ENCODE data around the gene SEC22C.

The SEC22C gene

GRCh38 chr3:42510325-42510724 is 71.4 kb downstream of the SEC22C start:
- no peak for DNase-seq

DNA sequence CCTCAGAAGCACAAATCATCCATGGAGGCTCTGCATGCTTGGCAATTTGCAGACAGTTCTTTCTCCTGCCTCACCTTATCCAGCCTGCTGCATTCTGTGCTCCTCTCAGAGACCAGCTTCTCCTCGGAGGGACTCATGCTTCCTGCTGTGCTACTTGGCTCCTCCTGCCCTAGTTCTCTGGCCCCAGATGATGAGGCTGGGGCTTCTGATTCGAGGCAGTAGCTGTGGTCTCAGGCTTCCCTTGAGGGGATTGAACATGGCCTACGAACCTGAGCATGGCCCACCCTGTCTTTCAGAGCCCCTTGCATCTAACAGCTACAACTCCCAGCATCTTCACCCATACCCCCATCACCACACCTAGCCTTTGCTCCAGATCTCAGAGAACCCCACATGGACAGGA is 72.7 kb downstream of the SEC22C start:
- no peak for DNase-seq

- no peak for DNase-seq
Measured at GRCh38 chr3:42508562-42508961, 73.2 kb downstream of the SEC22C start.

DNA sequence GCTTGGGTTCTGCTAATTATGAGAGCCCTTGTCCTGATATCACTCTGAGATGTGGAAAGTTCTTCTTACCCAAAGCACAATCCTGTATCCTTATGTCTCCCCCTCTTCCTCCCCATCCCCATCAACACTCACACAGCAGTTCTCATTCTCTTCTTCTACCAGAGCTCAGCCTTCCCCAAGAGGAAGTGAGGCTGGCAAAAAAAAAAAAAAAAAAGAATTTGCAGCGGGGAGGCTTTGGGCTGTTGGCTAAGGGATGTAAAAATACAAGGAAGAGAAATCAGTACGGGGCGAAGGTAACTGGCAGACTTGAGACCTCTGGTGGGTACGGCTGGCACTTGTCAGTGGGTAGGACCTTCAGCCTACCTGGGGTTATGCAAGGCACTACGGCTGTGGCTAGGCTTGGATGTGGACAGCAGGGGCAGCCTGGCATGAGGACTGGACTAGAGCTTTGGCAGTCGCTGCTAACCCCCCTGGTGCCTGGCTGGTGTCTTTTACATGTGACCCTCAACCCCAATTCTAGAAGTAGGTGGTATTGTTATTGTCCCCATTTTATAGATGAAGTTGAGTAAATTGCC is 73.9 kb downstream of the SEC22C start:
- DNase-seq, result no peak

GRCh38 chr3:42507252-42507651 is 74.5 kb downstream of the SEC22C start:
- DNase-seq, result no peak

DNA sequence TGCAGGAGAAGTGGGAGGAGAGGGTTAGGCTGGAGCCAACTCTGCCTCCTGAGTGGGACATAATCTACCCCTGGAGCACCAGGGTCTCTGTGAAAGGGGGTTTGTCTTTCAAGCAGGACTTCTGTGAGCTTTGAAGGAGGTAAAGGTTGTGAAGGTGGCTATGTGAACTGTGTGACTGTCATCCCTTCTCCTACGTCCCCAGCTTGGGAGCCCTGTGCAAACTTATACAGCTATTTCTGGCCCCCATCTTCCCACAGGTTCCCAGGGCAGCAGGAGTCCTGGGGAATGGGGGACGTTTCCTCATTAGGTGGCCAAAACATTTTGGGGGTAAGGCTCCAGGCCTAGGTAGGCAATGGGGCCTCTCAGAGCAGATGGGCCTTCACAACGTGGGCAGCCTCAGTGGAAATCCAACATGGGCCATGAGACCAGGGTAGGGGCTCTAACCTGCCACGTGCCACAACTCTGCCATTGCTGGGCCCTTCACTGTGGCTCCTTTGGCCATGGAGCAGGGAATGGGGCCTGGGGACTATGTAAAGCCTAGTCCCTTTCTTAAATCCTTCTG is 75.8 kb downstream of the SEC22C start:
- DNase-seq, result no peak

DNA sequence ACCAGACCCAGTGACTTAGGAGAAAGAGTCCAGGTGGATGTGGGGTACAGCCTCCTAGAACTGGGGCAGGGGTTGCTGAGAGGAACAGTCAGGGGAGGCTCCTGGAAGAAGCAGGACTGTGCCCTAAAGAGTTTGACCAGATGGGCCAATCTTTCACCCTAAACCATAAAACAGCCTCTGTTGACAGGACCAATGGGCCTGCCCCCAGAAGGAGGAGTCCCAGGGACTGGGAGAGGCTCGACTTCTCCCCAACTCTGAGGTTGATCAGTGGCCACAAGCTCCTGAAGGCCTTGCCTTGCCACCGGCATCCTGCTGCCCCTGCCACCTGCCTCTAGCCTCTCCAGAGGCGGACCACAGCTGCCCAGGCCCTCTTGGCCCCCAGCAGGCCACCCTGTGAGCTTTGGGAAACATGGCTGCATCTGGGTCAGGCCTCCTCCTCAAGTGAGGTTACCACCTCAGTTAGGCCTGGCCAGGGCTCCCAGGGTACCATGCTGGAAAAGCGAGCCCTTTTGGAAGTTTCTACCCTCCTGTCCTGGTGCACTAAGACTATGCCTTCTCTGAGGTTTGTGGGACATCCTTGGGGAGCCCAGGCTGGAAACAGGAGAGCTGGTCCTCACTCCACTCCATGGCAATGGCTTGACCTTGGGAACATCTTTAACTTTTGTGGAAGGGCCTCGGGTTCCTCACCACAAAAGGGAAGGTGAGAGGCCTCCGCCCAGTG is 76.5 kb downstream of the SEC22C start:
- no peak for DNase-seq

- DNase-seq, result no peak
Measured at GRCh38 chr3:42504334-42505127, 77.2 kb downstream of the SEC22C start.

DNA sequence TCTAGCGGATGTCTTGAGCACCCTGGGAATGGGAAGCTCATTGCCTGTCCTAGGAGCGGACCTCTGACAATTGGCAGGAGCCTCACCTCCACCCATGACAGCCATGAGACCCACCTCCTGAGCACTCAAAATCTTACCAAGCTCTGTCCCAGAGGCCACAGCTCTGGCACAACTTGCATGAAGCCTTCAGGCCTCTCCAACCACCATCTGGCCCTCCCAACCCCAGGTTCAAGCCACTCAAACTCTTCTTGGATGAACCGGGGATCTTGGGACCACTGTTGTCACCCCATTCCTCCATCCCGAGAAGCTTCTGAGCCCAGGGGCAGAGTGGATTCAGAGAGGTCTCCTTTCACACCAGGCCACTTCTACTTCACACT is 77.8 kb downstream of the SEC22C start:
- DNase-seq, result no peak

DNA sequence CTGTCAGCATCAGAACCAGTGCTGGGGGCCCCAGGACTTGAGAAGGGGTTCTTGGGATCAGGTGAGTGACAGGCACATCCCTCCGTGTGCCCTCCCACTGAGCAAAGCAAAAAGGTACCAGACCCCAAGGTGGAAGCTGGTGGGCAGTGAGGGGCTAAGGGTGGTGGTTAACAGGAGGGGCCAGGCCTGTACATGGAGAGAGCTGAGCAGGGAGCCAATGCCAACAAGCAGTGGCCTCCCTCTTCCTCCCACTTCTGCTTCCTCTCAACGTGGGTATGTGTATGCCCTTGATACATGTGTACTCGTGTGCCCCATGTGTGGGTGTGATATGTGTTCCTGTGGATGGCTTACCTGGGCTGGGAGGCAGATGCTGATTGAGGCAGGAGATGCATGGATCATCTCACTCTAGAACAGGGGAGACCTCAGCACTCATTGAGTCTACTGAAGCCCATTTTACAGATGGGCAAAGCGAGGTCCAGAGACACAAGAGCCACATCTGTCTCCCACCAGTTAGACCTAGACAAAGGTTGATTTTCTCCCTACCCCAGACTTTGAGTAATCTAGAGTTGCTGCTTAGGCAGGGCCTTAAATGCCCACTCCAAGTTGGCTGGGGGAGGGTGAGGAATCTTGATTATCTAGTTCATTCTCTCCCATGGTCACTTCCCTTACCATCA is 78.4 kb downstream of the SEC22C start:
- no peak for DNase-seq

- DNase-seq, result peak; percentile 79
Measured at GRCh38 chr3:42502429-42503250, 79.1 kb downstream of the SEC22C start, which contains the start of gene VIPR1. TSS of gene VIPR1 (plus strand) at chr3:42502643. CDS start at chr3:42502736, 93 bp downstream.

DNA sequence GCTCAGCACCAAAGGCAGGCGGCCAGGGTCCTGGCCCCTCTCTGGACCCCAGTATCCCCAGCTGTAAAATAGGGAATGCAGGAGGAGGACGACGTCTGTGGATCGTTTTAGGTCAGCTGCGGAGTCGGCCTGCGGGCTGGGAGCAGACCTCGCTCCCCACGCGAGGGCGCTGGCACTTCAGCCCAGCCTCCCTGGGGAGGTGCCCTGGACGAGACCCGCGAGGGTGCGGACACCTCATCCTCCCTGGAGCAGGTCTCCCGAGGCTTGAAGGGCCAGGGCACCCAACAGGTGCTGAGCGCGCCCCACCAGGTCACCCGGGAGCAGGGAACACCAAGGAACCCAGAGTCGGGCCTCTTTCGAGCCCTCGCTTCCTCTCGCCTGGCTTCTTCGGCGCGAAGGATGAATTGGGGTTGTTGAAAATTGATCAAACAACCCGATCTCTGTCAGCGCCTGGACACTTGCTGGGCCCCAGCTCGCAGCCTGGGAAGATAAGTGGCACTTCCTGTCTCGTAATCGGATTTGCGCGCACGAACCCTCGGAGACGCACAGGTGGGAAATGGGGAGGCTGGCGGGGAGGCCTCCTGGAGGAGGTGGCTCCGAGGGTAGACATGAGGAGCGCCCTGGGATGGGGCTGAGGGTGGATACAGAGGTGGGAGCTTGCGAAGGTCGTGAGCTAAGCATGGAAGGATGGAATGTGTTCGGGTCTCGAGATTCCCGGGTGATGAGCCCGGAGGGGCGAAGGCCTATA is 79.9 kb downstream of the SEC22C start:
- peak; percentile 4 for DNase-seq

- DNase-seq, result peak; percentile 5
Measured at GRCh38 chr3:42501321-42501680, 80.5 kb downstream of the SEC22C start.

GRCh38 chr3:42500909-42501308 is 80.9 kb downstream of the SEC22C start:
- no peak for DNase-seq

DNA sequence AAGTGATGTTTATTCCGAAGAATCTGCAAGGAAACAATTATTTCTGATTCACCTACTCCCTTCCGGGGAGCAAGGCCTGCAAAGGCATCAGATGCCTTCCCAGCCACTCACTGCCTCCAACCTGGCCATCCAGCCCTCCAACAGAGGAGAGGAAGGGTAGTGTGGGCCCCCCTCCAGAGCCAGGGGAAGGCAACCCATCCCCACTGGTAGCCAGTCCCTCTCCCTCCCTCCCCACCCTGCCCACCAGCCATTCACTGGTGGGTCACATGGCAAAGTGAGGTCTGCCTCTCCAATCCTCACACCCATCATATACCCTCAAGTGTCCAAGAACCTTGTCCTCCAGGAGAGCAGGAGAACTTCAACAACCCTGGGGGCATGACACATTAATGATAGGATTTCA is 81.7 kb downstream of the SEC22C start:
- no peak for DNase-seq

GRCh38 chr3:42499478-42499871 is 82.3 kb downstream of the SEC22C start:
- no peak for DNase-seq

DNA sequence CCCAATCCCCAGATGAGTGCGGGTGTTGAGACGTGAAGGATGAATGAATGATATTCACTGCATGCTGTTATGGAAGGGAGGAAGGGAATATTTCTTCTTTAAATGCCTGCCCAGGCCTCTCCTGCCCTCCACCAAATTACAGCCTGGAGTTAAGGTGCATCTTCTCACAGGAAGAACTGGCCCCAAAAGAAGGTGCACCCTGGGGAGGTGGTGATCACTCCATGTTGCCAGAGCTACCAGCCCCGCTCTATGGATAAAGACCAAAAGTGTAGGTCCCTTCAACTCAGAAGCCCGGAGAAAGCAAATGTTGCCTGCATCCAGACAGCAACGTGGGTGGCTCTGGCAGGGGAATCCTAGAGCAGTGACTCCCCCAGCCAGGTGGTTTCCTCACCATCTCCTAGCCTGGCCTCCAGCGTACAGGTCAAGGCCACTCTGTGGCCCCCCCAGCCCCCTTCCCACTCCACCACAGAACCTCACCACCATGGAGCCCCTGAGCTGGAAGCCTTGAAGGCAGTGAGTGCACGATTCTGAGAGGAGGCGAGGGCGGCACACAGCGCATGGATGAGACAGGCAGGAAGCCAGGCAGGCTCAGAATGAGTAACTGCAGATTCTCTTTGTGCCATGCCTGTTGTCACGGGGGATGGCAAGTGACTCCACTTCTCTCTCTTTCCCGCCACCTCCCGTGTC is 82.8 kb downstream of the SEC22C start:
- no peak for DNase-seq

- no peak for DNase-seq
Measured at GRCh38 chr3:42498034-42498433, 83.7 kb downstream of the SEC22C start.
